ENCODE measurements around the gene TMSB10. TPM values are rescaled to one million over a fixed set of nuclear protein-coding genes. Genes with fewer than 3 reads are reported as not detected.
A peak's percentile ranks its signal among the peaks of the same experiment; 100 is the strongest.

Gene TMSB10
- total RNA-seq, 1 donor from 2014 or later = 3,273 TPM

DNA sequence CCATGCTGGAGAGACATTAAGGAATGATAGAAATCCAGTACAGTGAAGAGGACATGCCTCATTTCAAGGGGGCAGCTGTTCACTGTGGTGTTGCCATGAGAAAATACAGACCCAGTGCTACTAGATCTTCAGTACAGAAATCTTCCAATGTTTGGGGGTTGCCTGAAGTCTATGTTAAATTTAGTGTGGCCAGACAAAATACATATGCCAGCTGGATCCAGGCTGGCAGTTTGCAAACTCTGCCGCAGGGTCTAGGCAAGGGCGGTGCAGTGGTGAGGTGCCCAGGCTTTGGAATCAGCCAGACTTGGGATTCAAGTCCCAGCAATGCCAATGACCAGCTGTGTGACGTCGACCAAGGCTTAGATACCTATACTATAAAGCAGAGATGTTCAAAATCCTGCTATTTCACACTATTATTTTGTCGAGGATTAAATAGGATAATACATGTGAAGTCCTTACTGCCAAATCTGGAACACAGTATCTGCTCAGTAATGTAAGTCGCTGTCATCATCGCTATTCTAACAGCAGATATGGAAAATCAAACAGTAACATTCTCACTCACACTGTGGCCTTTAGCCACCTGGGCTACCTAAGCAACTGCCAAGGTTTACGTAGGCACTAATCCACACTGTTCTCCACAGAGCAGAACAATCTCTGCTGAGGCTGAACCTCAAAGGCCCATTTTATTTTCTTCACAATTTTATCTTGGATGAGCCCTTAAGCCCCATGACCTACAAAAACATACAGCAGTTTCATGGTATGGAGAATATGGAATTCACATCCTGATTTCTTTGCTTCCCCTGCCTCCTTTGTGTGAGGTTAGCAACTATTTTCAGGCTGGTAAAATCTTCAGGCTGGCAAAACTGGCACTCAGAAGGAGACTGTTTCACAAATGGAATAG lies 5.9 kb upstream of the TMSB10 start:
- H3K9me3 Mint-ChIP-seq (ENCODE audit: unreplicated experiment) = peaks cover 8% of the 10 kb centered on the region
- no peak overlapping the region for H3K27ac Mint-ChIP-seq (ENCODE audit: unreplicated experiment)
- H3K4me1 Mint-ChIP-seq (ENCODE audit: low read depth, unreplicated experiment) = peaks cover 9% of the 10 kb centered on the region
- H3K4me3 Mint-ChIP-seq (ENCODE audit: unreplicated experiment) = no peak overlapping the region
- no peaks in the 10 kb centered on the region for H3K36me3 Mint-ChIP-seq (ENCODE audit: unreplicated experiment)
- peaks cover 1% of the 10 kb centered on the region for H3K27me3 Mint-ChIP-seq (ENCODE audit: unreplicated experiment)
- TF ChIP-seq, protein P1, sequence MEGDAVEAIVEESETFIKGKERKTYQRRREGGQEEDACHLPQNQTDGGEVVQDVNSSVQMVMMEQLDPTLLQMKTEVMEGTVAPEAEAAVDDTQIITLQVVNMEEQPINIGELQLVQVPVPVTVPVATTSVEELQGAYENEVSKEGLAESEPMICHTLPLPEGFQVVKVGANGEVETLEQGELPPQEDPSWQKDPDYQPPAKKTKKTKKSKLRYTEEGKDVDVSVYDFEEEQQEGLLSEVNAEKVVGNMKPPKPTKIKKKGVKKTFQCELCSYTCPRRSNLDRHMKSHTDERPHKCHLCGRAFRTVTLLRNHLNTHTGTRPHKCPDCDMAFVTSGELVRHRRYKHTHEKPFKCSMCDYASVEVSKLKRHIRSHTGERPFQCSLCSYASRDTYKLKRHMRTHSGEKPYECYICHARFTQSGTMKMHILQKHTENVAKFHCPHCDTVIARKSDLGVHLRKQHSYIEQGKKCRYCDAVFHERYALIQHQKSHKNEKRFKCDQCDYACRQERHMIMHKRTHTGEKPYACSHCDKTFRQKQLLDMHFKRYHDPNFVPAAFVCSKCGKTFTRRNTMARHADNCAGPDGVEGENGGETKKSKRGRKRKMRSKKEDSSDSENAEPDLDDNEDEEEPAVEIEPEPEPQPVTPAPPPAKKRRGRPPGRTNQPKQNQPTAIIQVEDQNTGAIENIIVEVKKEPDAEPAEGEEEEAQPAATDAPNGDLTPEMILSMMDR (IDR thresholded peaks at IDR 0.05; ENCODE audit: partially characterized antibody, unreplicated experiment) = no peak
- no peak for DNase-seq

- H3K4me3 Mint-ChIP-seq (ENCODE audit: unreplicated experiment) = no peak overlapping the region
- TF ChIP-seq, protein P1 (IDR thresholded peaks at IDR 0.05; ENCODE audit: partially characterized antibody, unreplicated experiment) = no peak
- DNase-seq = no peak
- H3K4me1 Mint-ChIP-seq (ENCODE audit: low read depth, unreplicated experiment) = peaks cover 2% of the 10 kb centered on the region
- H3K36me3 Mint-ChIP-seq (ENCODE audit: unreplicated experiment) = no peaks in the 10 kb centered on the region
- peaks cover 11% of the 10 kb centered on the region for H3K9me3 Mint-ChIP-seq (ENCODE audit: unreplicated experiment)
- H3K27me3 Mint-ChIP-seq (ENCODE audit: unreplicated experiment) = peaks cover 5% of the 10 kb centered on the region
- H3K27ac Mint-ChIP-seq (ENCODE audit: unreplicated experiment) = no peak overlapping the region
Measured at GRCh38 chr2:84900971-84901370, 4.5 kb upstream of the TMSB10 start.

DNA sequence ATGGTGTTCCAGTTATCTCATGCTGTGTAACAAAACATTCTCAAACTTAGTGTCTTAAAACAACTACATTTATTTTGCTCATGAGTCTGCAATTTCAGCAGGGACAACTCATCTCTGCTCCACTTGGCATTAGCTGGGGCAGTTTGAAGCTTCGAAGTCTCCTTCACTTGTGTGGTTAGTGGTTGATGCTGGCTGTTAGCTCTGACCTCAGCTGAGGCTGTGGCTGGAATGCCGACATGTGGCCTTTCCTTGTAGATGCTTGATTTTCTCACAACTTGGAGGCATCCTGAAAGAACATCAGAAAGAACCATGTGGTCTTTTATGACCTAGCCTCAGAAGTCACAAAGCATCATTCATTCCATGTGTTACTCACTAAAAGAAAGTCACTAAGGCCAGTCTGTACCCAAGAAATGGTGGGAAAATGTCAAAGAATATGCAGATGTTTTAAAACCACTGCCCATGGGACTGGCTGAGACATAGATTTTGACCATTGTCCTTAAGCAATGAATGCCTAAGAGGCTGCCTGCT lies 3.8 kb upstream of the TMSB10 start:
- DNase-seq = no peak
- Mint-ChIP-seq H3K4me3 (ENCODE audit: unreplicated experiment) (no peak overlapping the region), H3K9me3 (ENCODE audit: unreplicated experiment) (peaks cover 11% of the 10 kb centered on the region), H3K27me3 (ENCODE audit: unreplicated experiment) (peaks cover 9% of the 10 kb centered on the region), H3K36me3 (ENCODE audit: unreplicated experiment) (peaks cover 2% of the 10 kb centered on the region), H3K4me1 (ENCODE audit: low read depth, unreplicated experiment) (peaks cover 2% of the 10 kb centered on the region), H3K27ac (ENCODE audit: unreplicated experiment) (no peak overlapping the region)
- TF ChIP-seq, protein P1 (IDR thresholded peaks at IDR 0.05; ENCODE audit: partially characterized antibody, unreplicated experiment) = no peak

DNA sequence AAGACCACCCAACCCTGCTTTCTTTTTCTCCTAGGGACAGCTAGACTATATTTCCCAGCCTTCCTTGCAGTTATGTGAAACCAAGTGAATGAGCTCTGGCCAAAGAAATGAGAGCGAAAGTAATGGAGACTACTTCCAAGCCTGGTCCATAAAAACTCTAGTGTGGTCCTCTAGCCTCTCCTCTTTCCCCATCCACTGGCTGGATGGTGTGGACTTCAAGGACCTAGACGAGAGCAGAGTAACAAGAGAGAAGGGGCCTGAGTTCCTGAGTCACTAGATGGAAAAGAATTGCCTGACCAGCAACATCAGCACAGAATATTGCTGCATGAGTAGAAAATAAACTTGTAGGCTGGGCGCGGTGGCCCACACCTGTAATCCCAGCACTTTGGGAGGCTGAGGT lies 2.9 kb upstream of the TMSB10 start:
- no peak for DNase-seq
- Mint-ChIP-seq H3K36me3 (ENCODE audit: unreplicated experiment) (peaks cover 7% of the 10 kb centered on the region), H3K27ac (ENCODE audit: unreplicated experiment) (no peak overlapping the region), H3K4me3 (ENCODE audit: unreplicated experiment) (no peak overlapping the region), H3K9me3 (ENCODE audit: unreplicated experiment) (peaks cover 18% of the 10 kb centered on the region), H3K27me3 (ENCODE audit: unreplicated experiment) (peaks cover 16% of the 10 kb centered on the region), H3K4me1 (ENCODE audit: low read depth, unreplicated experiment) (peaks cover 4% of the 10 kb centered on the region)
- TF ChIP-seq, protein P1 (IDR thresholded peaks at IDR 0.05; ENCODE audit: partially characterized antibody, unreplicated experiment) = no peak

GRCh38 chr2:84904151-84904550 lies 1.3 kb upstream of the TMSB10 start:
- peak overlapping the region; percentile 87 for H3K27ac Mint-ChIP-seq (ENCODE audit: unreplicated experiment)
- peaks cover 5% of the 10 kb centered on the region for H3K4me1 Mint-ChIP-seq (ENCODE audit: low read depth, unreplicated experiment)
- H3K36me3 Mint-ChIP-seq (ENCODE audit: unreplicated experiment) = peaks cover 8% of the 10 kb centered on the region
- H3K9me3 Mint-ChIP-seq (ENCODE audit: unreplicated experiment) = peaks cover 20% of the 10 kb centered on the region
- H3K4me3 Mint-ChIP-seq (ENCODE audit: unreplicated experiment) = peak overlapping the region; percentile 90
- DNase-seq = no peak
- peaks cover 20% of the 10 kb centered on the region for H3K27me3 Mint-ChIP-seq (ENCODE audit: unreplicated experiment)
- TF ChIP-seq, protein P1 (IDR thresholded peaks at IDR 0.05; ENCODE audit: partially characterized antibody, unreplicated experiment) = no peak

Data from glutamatergic neuron (in vitro differentiated cells).